ENCODE measurements around the gene GRB2.
"Not testable (repeated sequence)": the region's sequence is repeated elsewhere in the genome, so short reads cannot be mapped to it uniquely, and the experiment has no call there.

GRB2 gene

GRCh38 chr17:75405365-75406221 is at the start of gene GRB2:
TSS of gene GRB2 (minus strand) at chr17:75405678. CDS start at chr17:75393628, 12,050 bp downstream.
- peak; percentile 96 for DNase-seq

- not testable (repeated sequence) for DNase-seq
These were observed 49.2 kb upstream of the GRB2 start for GRCh38 chr17:75454672-75455071.

GRCh38 chr17:75454193-75454592 is 48.7 kb upstream of the GRB2 start:
- DNase-seq: no peak

GRCh38 chr17:75450270-75450669 is 44.8 kb upstream of the GRB2 start:
- no peak for DNase-seq

GRCh38 chr17:75447951-75448856 is 42.7 kb upstream of the GRB2 start:
- no peak for DNase-seq

- not testable (repeated sequence) for DNase-seq
These were observed 40.4 kb upstream of the GRB2 start for GRCh38 chr17:75445896-75446295.

GRCh38 chr17:75445296-75445695 is 39.8 kb upstream of the GRB2 start:
- DNase-seq: no peak

GRCh38 chr17:75442168-75443103 is 37.0 kb upstream of the GRB2 start:
- no peak for DNase-seq

- no peak for DNase-seq
These were observed 35.4 kb upstream of the GRB2 start for GRCh38 chr17:75440738-75441448.

GRCh38 chr17:75439287-75439686 is 33.8 kb upstream of the GRB2 start:
- no peak for DNase-seq

- not testable (repeated sequence) for DNase-seq
These were observed 31.9 kb upstream of the GRB2 start for GRCh38 chr17:75437404-75437803.

- not testable (repeated sequence) for DNase-seq
These were observed 29.0 kb upstream of the GRB2 start for GRCh38 chr17:75434433-75434832.

- DNase-seq: no peak
These were observed 27.8 kb upstream of the GRB2 start for GRCh38 chr17:75433218-75433783.

- no peak for DNase-seq
These were observed 24.9 kb upstream of the GRB2 start for GRCh38 chr17:75430159-75430974.

- no peak for DNase-seq
These were observed 23.3 kb upstream of the GRB2 start for GRCh38 chr17:75428543-75429469.

GRCh38 chr17:75418531-75418930 is 13.1 kb upstream of the GRB2 start:
- DNase-seq: no peak

- DNase-seq: no peak
These were observed 11.6 kb upstream of the GRB2 start for GRCh38 chr17:75417054-75417580.

- no peak for DNase-seq
These were observed 10.5 kb upstream of the GRB2 start for GRCh38 chr17:75416006-75416405.

- DNase-seq: no peak
These were observed 9.0 kb upstream of the GRB2 start for GRCh38 chr17:75414488-75414887.
